Measurements from ENCODE around the gene XIRP1.

The XIRP1 gene

GRCh38 chr3:39144095-39144747 is 48.2 kb downstream of the XIRP1 start:
- no peak for DNase-seq (ENCODE audit: low read depth)

DNA sequence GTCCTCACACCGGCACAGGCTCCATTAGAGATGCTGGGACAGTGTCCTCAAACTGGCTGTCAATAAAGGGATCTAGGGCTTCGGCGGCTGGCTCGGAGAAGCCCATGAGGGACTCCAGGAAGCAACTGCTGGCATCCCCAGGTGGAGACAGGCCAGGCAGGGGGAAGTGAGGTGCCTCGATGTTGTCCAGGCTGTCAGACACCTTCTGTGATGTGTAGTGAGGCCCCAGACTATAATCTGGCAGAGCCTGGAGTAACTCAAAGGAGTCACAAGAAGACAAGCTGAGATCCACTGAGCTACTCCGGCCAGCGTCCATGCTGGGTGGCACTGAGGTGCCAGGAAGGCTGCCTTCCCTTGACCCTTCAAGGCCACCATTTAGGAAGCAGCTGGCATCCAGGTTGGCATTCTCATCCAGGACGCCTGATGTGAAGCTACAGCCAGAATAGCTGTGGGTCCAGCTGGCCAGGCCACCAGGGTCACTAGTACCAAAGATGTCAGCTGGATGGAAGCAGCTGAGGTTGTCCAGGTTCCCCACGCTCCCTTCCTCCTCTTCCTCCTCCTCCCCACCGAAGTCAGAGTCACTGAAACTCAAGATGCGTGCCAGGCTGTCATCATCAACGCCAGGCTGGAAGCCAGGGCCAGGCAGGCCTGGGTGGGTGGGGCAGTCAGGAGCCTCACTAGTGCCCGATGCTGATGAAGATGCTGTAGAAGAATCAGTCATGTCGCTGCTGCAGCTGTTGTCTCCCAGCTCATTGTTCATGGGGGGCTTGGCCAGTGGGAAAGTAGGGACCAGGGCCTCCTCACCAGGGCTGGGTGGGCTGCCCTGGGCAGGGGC is 49.1 kb downstream of the XIRP1 start:
- no peak for DNase-seq (ENCODE audit: low read depth)

GRCh38 chr3:39142067-39142466 is 50.3 kb downstream of the XIRP1 start:
- no peak for DNase-seq (ENCODE audit: low read depth)

DNA sequence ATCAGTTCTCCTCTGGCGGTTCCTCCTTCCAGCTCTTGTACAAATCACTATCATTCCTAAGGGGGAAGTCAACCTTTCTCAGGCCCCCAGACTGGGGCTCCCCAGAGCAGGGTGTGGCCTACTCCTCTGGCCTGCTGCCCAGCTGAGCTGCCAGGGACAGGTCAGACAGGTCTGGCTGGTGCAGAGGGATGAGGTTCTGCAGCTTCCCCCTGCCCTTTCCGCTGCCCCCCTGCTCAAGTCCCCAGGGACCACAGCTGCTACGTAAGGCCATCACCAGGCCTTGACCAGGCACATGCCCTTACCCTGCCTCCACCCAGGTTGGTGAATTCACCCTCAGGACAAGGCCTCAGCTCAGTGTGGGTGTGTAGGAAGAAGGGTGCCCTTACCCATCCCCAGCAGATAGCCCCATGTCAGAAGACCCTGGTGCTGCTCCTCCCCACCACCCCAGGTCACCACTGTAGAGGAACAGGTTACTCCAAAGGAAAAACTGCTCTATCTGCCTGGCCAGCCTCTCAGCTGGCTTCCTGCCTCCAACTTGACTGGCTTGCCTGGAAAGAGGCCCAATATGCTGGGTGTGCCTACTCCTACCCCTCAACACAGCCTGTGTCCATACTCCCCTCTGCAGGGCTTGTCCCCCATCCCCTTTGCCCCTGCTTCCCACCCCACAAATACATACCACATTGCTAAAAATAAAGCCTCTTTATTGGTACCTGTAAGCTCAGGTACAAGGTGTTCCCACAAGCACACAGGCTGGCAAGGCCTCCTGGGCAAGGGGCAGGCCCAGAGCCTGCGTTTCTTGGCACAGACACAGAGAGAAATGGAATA is 51.0 kb downstream of the XIRP1 start:
- no peak for DNase-seq (ENCODE audit: low read depth)

- DNase-seq (ENCODE audit: low read depth), result no peak
These were observed 51.9 kb downstream of the XIRP1 start for GRCh38 chr3:39140341-39140971.

GRCh38 chr3:39139442-39139841 is 53.0 kb downstream of the XIRP1 start:
- no peak for DNase-seq (ENCODE audit: low read depth)

DNA sequence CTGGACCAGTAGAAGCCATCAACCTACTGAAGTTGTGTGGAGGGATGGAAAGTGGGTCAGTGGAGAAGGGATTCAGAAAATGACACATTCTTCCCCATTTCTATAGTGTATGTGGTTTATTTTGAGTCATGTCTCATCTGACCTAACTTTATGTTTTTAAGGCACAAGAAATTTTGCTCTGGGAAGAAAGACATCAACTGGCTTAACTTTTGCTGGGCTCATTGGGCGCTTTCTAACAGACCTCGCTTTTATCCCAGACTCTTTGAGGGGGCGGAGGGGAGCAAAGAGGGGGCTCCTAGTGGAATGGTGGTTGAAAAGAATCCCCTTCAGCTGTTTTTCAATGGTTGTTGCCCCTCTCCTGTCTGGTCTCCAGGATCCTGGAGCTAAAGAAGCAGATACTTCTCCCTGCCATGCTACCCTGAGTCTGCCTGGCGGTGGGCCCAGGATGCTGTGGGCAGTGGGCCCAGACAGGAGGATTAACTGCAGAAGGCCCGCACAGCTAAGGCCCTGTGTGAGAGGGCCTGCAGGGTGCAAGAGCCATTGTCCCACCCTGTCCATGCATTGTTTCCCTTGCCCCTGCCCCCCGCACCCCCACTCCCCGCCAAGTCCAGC is 53.5 kb downstream of the XIRP1 start:
- no peak for DNase-seq (ENCODE audit: low read depth)

GRCh38 chr3:39137991-39138803 is 54.2 kb downstream of the XIRP1 start:
- no peak for DNase-seq (ENCODE audit: low read depth)

GRCh38 chr3:39137435-39137936 is 54.9 kb downstream of the XIRP1 start:
- no peak for DNase-seq (ENCODE audit: low read depth)

- DNase-seq (ENCODE audit: low read depth), result no peak
These were observed 55.6 kb downstream of the XIRP1 start for GRCh38 chr3:39136533-39137434.

- DNase-seq (ENCODE audit: low read depth), result no peak
These were observed 57.1 kb downstream of the XIRP1 start for GRCh38 chr3:39135170-39135805.

DNA sequence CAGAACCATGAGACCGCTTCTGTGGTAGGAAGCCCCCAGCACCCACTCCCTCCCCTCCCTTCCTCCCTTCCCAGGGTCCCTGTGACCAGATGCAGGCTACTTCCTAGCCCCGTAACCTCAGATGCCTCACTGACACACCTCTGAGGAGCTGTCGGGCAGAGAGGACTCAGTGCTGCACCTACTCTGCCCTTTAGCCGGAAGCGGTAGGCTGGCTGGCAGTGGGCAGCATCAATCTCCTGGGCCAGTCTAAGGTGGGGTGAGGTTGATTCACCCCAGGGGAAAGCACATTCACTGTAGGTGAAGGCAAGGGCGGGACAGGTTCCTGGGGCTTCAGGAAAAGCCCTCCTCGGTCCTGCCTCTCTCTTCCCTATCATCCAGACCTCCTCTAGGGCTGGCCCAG is 58.1 kb downstream of the XIRP1 start:
- no peak for DNase-seq (ENCODE audit: low read depth)

GRCh38 chr3:39133822-39134221 is 58.6 kb downstream of the XIRP1 start:
- DNase-seq (ENCODE audit: low read depth), result no peak
